K562 (cell line): ENCODE results near the gene ZDHHC11. TPM values are rescaled to one million over a fixed set of nuclear protein-coding genes. Genes with fewer than 3 reads are reported as not detected.

Experiments
- FOXJ2 ChIP-seq: fragments of 200-800 bp; sonication (Bioruptor generic); IDR thresholded peaks from 2 replicates; pipeline ENCODE4 v1.6.1; 2016; ENCODE audit warnings: missing genetic modification characterization, missing compliant biosample characterization
- KDM5B ChIP-seq: fragments of 200-600 bp; sonication (generic); IDR thresholded peaks from 2 replicates; pipeline ENCODE4 v1.6.1; 2012; ENCODE audit warnings: low read depth, mild to moderate bottlenecking, moderate library complexity, low read length, control low read depth, inconsistent platforms; ENCODE audit not compliant: insufficient replicate concordance
- MGA ChIP-seq: fragments of 450-650 bp; IDR thresholded peaks from 2 replicates; pipeline ENCODE4 v1.6.1; 2016; ENCODE audit warnings: mild to moderate bottlenecking, moderate library complexity
- RBM25 ChIP-seq: fragments of 200-400 bp; formaldehyde crosslinking; IDR thresholded peaks from 2 replicates; pipeline ENCODE4 v1.6.1; 2018; ENCODE audit warnings: low read length, low read depth, moderate library complexity; ENCODE audit not compliant: severe bottlenecking
- SNIP1 ChIP-seq: fragments of 450-650 bp; IDR thresholded peaks from 2 replicates; pipeline ENCODE4 v1.7.1; 2017; ENCODE audit warnings: low read depth, mild to moderate bottlenecking
- polyA plus RNA-seq, 8 experiments: library from polyadenylated mRNA; depleted of rRNA in 4 of 8; stranded (reverse) in 5 of 8; unstranded in 3 of 8; fragments of >200 nt; fragmentation: Nextera tagmentation in 2 of 8; fragmentation: Illumina TruSeq in 1 of 8; extraction: Ambion mirVana in 2 of 8; extraction: Trizol in 1 of 8; gene quantifications; 2 replicates each; pipeline versions ENCODE4 v1.2.1 to v1.2.3, GENCODE V29; 2011 to 2014; ENCODE audit warnings: inconsistent platforms in 1 of 8, missing spikeins in 1 of 8
- total RNA-seq, 7 experiments: library from RNA; depleted of rRNA in 6 of 7; stranded (reverse); fragments of >200 nt in 6 of 7; fragmentation: Illumina TruSeq in 2 of 7; extraction: Trizol in 2 of 7; gene quantifications; 2 replicates each; pipeline versions ENCODE4 v1.2.1 to v1.2.3, GENCODE V29; 2011 to 2021; ENCODE audit warnings: low replicate concordance in 1 of 7
- TF ChIP-seq, protein P1 (sequence below): fragments of 450-650 bp; IDR thresholded peaks from one replicate; pipeline ENCODE4 v1.6.1; 2018; ENCODE audit warnings: mild to moderate bottlenecking, moderate library complexity; ENCODE audit not compliant: partially characterized antibody
- TF ChIP-seq, protein P2 (sequence below): fragments of 450-650 bp; formaldehyde crosslinking; IDR thresholded peaks from 2 replicates; pipeline ENCODE4 v1.4.0; 2020; ENCODE audit warnings: mild to moderate bottlenecking, moderate library complexity

Gene ZDHHC11
- total and polyA plus RNA-seq, 9 of the 15 experiments (the other 6 are each of a cell fraction or from before 2014, with no cell fraction given) = 0.07 to 2.3 (median 0.52) TPM

DNA sequence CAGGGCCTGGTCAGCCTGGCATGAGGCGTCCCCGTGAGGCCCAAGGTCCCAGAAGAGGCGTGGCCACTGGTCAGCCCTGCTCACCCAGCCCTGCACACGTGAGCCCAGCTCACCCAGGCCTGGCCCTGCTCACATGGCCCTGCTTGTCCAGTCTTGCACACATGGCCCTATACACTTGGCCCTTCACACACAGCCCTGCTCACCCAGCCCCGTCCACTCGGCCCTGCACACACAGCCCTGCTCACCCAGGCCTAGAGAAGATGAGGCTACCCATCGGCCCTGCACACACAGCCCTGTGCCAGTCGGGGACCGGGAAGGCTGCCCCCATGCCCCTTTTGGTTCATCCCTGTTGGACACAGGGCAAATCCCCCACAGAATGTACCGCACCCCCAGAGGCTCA, 94.6 kb downstream of the ZDHHC11 start (continued):
- TF ChIP-seq MGA (no peak), SNIP1 (no peak), KDM5B (no peak), RBM25 (no peak), FOXJ2 (tag) (no peak)
- TF ChIP-seq, protein P1, sequence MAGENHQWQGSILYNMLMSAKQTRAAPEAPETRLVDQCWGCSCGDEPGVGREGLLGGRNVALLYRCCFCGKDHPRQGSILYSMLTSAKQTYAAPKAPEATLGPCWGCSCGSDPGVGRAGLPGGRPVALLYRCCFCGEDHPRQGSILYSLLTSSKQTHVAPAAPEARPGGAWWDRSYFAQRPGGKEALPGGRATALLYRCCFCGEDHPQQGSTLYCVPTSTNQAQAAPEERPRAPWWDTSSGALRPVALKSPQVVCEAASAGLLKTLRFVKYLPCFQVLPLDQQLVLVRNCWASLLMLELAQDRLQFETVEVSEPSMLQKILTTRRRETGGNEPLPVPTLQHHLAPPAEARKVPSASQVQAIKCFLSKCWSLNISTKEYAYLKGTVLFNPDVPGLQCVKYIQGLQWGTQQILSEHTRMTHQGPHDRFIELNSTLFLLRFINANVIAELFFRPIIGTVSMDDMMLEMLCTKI = no peak
- TF ChIP-seq, protein P2, sequence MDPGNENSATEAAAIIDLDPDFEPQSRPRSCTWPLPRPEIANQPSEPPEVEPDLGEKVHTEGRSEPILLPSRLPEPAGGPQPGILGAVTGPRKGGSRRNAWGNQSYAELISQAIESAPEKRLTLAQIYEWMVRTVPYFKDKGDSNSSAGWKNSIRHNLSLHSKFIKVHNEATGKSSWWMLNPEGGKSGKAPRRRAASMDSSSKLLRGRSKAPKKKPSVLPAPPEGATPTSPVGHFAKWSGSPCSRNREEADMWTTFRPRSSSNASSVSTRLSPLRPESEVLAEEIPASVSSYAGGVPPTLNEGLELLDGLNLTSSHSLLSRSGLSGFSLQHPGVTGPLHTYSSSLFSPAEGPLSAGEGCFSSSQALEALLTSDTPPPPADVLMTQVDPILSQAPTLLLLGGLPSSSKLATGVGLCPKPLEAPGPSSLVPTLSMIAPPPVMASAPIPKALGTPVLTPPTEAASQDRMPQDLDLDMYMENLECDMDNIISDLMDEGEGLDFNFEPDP = no peak
